Stimulated activated CD4-positive, alpha-beta T cell treated with anti-CD3 and anti-CD28 coated beads, Interleukin-12 subunit alpha, Interleukin-12 subunit beta, amount 100 ng/mL, for 24 hours (primary cell): Measurements from ENCODE around the gene LIPE.
"Not testable (repeated sequence)": the region's sequence is repeated elsewhere in the genome, so short reads cannot be mapped to it uniquely, and the experiment has no call there.

Experiments
- DNase-seq, 2 experiments: peaks; one replicate each; pipeline ENCODE4 v3.0.0-alpha.2; 2020; ENCODE audit warnings: low read depth in 2 of 2

LIPE gene, protein sequence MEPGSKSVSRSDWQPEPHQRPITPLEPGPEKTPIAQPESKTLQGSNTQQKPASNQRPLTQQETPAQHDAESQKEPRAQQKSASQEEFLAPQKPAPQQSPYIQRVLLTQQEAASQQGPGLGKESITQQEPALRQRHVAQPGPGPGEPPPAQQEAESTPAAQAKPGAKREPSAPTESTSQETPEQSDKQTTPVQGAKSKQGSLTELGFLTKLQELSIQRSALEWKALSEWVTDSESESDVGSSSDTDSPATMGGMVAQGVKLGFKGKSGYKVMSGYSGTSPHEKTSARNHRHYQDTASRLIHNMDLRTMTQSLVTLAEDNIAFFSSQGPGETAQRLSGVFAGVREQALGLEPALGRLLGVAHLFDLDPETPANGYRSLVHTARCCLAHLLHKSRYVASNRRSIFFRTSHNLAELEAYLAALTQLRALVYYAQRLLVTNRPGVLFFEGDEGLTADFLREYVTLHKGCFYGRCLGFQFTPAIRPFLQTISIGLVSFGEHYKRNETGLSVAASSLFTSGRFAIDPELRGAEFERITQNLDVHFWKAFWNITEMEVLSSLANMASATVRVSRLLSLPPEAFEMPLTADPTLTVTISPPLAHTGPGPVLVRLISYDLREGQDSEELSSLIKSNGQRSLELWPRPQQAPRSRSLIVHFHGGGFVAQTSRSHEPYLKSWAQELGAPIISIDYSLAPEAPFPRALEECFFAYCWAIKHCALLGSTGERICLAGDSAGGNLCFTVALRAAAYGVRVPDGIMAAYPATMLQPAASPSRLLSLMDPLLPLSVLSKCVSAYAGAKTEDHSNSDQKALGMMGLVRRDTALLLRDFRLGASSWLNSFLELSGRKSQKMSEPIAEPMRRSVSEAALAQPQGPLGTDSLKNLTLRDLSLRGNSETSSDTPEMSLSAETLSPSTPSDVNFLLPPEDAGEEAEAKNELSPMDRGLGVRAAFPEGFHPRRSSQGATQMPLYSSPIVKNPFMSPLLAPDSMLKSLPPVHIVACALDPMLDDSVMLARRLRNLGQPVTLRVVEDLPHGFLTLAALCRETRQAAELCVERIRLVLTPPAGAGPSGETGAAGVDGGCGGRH

GRCh38 chr19:42427313-42427712 lies at the start of gene LIPE:
Gene LIPE (minus strand): TSS chr19:42427388. CDS start chr19:42427149, 239 bp downstream.
- no peak for DNase-seq

- no peak for DNase-seq
Measured at GRCh38 chr19:42475366-42475765, 48.2 kb upstream of the LIPE start.

DNA sequence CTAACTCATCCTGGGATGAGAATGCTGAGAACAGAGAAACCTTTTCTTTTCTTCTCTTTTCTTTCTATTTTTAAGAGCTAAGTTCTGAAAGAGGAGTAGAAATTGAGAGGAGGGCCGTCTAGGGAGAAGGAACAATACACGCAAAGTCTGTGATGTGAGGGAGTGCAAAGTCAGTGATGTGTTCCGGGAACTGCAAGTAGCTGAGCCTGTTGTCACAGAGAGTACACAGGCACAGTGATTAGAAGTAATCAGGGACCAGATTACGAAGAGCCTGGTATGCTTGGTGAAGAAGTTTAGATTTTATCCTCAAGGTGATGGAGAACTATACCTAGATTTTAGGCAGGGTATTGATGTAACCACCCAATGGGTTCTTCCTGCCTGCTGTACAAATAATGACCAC lies 47.6 kb upstream of the LIPE start:
- DNase-seq: no peak

GRCh38 chr19:42473686-42474085 lies 46.5 kb upstream of the LIPE start:
- no peak for DNase-seq

DNA sequence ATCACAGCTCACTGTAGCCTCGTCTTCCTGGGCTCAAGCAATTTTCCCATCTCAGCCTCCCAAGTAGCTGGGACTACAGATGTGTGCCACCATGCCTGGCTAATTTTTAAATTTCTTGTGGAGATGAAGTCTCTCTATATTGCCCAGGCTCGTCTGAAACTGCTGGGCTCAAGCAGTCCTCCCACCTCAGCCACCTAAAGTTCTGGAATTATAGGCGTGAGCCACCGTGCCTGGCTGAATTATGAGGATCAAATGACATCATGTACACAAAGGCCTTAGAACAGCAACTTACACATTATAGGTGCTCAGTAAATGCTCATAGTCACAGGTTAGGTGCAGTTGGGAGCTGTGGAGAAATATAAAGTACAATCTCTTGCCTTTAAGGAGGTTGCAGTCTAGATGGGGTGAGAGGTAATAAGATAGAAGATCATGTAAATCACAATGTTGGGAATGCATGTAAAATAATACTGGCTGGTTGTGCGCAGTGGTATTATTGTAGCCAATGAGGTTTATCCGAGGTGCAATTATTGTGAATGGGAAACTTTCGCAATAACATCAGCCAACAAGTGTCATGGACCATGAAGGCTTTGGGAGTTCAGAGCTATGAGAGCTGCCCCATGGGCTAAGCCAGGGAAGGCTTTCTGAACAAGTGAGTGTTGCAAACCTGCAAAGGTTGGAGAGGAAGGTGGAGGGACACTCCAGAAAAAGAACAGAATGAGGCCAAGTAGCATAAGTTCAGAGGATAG lies 45.4 kb upstream of the LIPE start:
- no peak for DNase-seq

GRCh38 chr19:42471554-42472249 lies 44.5 kb upstream of the LIPE start:
- no peak for DNase-seq

- DNase-seq: no peak
Measured at GRCh38 chr19:42469311-42470235, 42.4 kb upstream of the LIPE start.

GRCh38 chr19:42468273-42468796 lies 41.1 kb upstream of the LIPE start:
- DNase-seq: no peak

GRCh38 chr19:42467183-42467760 lies 40.1 kb upstream of the LIPE start:
- no peak for DNase-seq

- no peak for DNase-seq
Measured at GRCh38 chr19:42466521-42467182, 39.5 kb upstream of the LIPE start.

DNA sequence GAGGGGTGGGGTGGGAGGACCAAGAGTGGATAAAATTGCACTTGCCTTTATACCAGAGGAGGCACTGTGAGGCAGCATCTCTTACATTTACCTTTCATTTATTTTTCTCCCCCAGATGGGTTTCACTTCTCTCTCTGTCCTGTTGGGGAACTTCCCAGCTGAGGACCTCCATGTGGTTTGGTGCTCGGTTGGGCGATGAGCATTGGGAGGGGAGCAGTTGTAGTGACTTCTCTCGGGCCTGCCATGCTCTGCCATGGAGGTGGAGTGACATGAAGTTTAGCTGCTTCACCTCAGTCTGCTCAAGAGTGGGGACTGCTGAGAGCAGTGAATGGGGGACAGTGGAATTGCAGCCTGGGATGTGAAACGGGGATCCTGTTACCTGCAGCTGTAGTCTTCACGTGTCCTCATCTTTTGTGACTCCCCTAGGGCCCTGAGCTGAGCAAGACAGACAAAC lies 38.7 kb upstream of the LIPE start:
- no peak for DNase-seq

GRCh38 chr19:42461700-42462324 lies 34.6 kb upstream of the LIPE start:
- DNase-seq: no peak

GRCh38 chr19:42461231-42461630 lies 34.0 kb upstream of the LIPE start:
- DNase-seq: not testable (repeated sequence)

- DNase-seq: no peak
Measured at GRCh38 chr19:42459926-42460325, 32.7 kb upstream of the LIPE start.

DNA sequence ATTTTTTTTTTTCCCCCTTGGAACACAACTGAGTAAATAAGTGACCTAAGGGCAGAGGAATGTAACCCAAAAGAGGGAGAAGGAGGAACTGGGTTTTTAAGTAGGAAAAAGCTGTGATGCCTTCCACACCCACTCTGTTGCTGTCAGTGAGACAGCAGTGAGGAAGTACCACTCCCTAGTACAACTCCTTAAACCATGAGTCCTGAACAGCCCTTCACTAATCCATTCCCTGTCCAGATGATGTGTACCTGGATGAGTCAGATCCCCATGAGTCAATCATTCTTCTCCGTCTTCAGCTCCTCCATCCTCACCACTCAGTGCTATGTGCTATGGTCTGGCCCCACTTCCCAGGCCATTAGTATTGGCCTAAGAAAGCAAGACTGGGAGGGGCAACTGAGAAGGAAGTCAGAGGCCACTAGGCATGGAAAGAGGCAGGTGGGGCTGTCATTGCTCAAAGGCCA lies 28.5 kb upstream of the LIPE start:
- DNase-seq: no peak

GRCh38 chr19:42455086-42455485 lies 27.9 kb upstream of the LIPE start:
- DNase-seq: no peak

DNA sequence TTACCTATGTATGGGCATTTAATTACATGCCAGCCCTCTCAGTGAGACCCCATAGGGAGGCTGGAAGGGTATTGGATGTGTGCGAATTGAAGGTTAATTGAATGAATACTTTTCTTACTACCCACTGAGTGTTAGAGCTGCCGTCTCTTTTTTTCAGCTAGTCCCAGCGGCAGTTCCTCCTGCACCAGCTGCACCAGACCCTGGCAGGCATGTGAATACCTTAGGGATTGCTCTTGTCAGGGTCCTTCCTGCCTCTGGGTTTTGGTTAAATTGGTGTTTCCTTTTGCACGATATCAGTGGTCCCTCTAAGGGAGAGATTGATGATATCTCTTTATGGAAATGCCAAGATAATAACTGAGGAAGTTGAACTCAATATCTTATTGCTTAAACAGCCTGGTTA lies 25.4 kb upstream of the LIPE start:
- no peak for DNase-seq

DNA sequence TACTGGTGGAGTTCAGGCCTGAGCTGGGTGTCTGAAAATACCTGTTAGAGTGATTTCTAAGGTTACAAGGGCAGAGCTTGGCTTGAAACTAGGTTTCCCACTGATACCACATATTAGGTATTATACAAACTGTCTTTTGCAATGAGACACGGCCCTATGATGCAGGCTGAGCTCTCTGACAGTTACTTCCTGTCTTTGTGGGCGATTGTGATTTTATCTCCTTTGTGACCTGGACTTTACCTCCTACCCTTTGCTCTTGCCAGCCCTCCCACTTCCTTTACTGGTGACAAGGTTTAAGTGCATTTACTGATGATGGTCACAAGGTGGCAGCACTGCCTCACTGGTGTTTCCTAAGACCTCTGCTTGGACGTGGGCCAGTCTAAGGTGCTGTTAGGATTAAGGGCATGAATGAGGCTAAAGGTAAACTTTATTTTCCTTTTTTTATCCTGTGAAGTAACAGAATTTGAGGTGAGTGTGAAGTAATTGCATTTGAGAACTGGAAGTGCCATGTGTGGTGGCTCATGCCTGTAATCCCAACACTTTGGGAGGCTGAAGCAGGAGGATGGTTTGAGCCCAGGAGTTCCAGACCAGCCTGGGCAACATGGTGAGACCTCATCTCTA lies 23.2 kb upstream of the LIPE start:
- DNase-seq: peak; percentile 35 to 62
